Mucosa of stomach (tissue), 1 donor: ENCODE results near the gene OR6N1.

Experiments
- H3K27me3 ChIP-seq: one replicate; pipeline ENCODE4 v1.7.0; 2013; ENCODE audit warnings: mild to moderate bottlenecking, low read length; ENCODE audit not compliant: control insufficient read depth, insufficient read depth
- H3K36me3 ChIP-seq: one replicate; pipeline ENCODE4 v1.7.0; 2013; ENCODE audit warnings: low read length; ENCODE audit not compliant: control insufficient read depth, insufficient read depth
- H3K4me1 ChIP-seq: one replicate; pipeline ENCODE4 v1.7.0; 2013; ENCODE audit warnings: mild to moderate bottlenecking, low read length; ENCODE audit not compliant: control insufficient read depth, insufficient read depth
- H3K4me3 ChIP-seq: one replicate; pipeline ENCODE4 v1.7.0; 2013; ENCODE audit warnings: low read length
- H3K9ac ChIP-seq: one replicate; pipeline ENCODE4 v1.7.0; 2013; ENCODE audit warnings: mild to moderate bottlenecking, low read length, moderate library complexity
- H3K9me3 ChIP-seq: one replicate; pipeline ENCODE4 v1.7.0; 2013; ENCODE audit warnings: mild to moderate bottlenecking, low read length, moderate library complexity; ENCODE audit not compliant: control insufficient read depth
- donor health status: Pancreatic carcinoma.

The OR6N1 gene

GRCh38 chr1:158732524-158732923 lies 39.5 kb downstream of the OR6N1 start:
- Histone ChIP-seq H3K9ac (no peak overlapping the region), H3K27me3 (no peaks in the 10 kb centered on the region), H3K4me1 (no peaks in the 10 kb centered on the region), H3K9me3 (no peaks in the 10 kb centered on the region), H3K4me3 (no peak overlapping the region), H3K36me3 (no peaks in the 10 kb centered on the region)

- no peaks in the 10 kb centered on the region for H3K27me3 ChIP-seq
- no peaks in the 10 kb centered on the region for H3K9me3 ChIP-seq
- no peaks in the 10 kb centered on the region for H3K4me1 ChIP-seq
- H3K36me3 ChIP-seq: no peaks in the 10 kb centered on the region
- H3K4me3 ChIP-seq: no peak overlapping the region
- H3K9ac ChIP-seq: no peak overlapping the region
Observed at GRCh38 chr1:158731707-158732106, 40.3 kb downstream of the OR6N1 start.

GRCh38 chr1:158730453-158730852 lies 41.5 kb downstream of the OR6N1 start:
- Histone ChIP-seq H3K36me3 (no peaks in the 10 kb centered on the region), H3K27me3 (no peaks in the 10 kb centered on the region), H3K9me3 (no peaks in the 10 kb centered on the region), H3K4me1 (no peaks in the 10 kb centered on the region), H3K4me3 (no peak overlapping the region), H3K9ac (no peak overlapping the region)

- no peaks in the 10 kb centered on the region for H3K9me3 ChIP-seq
- no peaks in the 10 kb centered on the region for H3K27me3 ChIP-seq
- H3K36me3 ChIP-seq: no peaks in the 10 kb centered on the region
- H3K4me1 ChIP-seq: no peaks in the 10 kb centered on the region
- H3K4me3 ChIP-seq: no peak overlapping the region
- no peak overlapping the region for H3K9ac ChIP-seq
Observed at GRCh38 chr1:158728510-158729225, 43.3 kb downstream of the OR6N1 start.

- Histone ChIP-seq H3K9me3 (no peaks in the 10 kb centered on the region), H3K4me1 (no peaks in the 10 kb centered on the region), H3K36me3 (no peaks in the 10 kb centered on the region), H3K9ac (no peak overlapping the region), H3K4me3 (no peak overlapping the region), H3K27me3 (no peaks in the 10 kb centered on the region)
Observed at GRCh38 chr1:158724442-158724841, 47.6 kb downstream of the OR6N1 start.

GRCh38 chr1:158720620-158721019 lies 51.4 kb downstream of the OR6N1 start, which contains the start of gene OR6K3:
OR6K3 (minus strand) TSS chr1:158720720; CDS start chr1:158718115, 2,605 bp downstream.
- H3K36me3 ChIP-seq: no peaks in the 10 kb centered on the region
- no peaks in the 10 kb centered on the region for H3K9me3 ChIP-seq
- H3K4me3 ChIP-seq: no peak within 1 kb of the TSS
- H3K27me3 ChIP-seq: no peaks in the 10 kb centered on the region
- H3K9ac ChIP-seq: no peak within 1 kb of the TSS
- H3K4me1 ChIP-seq: no peaks in the 10 kb centered on the region

- no peak overlapping the region for H3K4me3 ChIP-seq
- H3K27me3 ChIP-seq: no peaks in the 10 kb centered on the region
- no peaks in the 10 kb centered on the region for H3K36me3 ChIP-seq
- H3K9ac ChIP-seq: no peak overlapping the region
- no peaks in the 10 kb centered on the region for H3K9me3 ChIP-seq
- no peaks in the 10 kb centered on the region for H3K4me1 ChIP-seq
Observed at GRCh38 chr1:158719664-158720063, 52.3 kb downstream of the OR6N1 start.

GRCh38 chr1:158717344-158717743 lies 54.7 kb downstream of the OR6N1 start:
- Histone ChIP-seq H3K27me3 (no peaks in the 10 kb centered on the region), H3K4me1 (no peaks in the 10 kb centered on the region), H3K36me3 (no peaks in the 10 kb centered on the region), H3K9ac (no peak overlapping the region), H3K4me3 (no peak overlapping the region), H3K9me3 (no peaks in the 10 kb centered on the region)

GRCh38 chr1:158716335-158716734 lies 55.7 kb downstream of the OR6N1 start:
- H3K4me3 ChIP-seq: no peak overlapping the region

GRCh38 chr1:158714754-158715153 lies 57.2 kb downstream of the OR6N1 start:
- Histone ChIP-seq H3K9ac (no peak overlapping the region), H3K36me3 (no peaks in the 10 kb centered on the region), H3K27me3 (no peaks in the 10 kb centered on the region), H3K4me3 (no peak overlapping the region), H3K9me3 (no peaks in the 10 kb centered on the region), H3K4me1 (no peaks in the 10 kb centered on the region)

More at GRCh38 chr1:158716335-158716734, 55.7 kb downstream of the OR6N1 start:
- Histone ChIP-seq H3K27me3 (no peaks in the 10 kb centered on the region), H3K9ac (no peak overlapping the region), H3K4me1 (no peaks in the 10 kb centered on the region), H3K9me3 (no peaks in the 10 kb centered on the region), H3K36me3 (no peaks in the 10 kb centered on the region)
